HEK293T (cell line): Measurements from ENCODE around the gene TIPARP.
"Not testable (repeated sequence)": the region's sequence is repeated elsewhere in the genome, so short reads cannot be mapped to it uniquely, and the experiment has no call there.

Experiments used
- CTCF ChIA-PET: fragments of 350-600 bp; formaldehyde crosslinking; extraction: SDS; loops from one replicate; lab custom pipeline; 2021; ENCODE audit warnings: antibody characterized with exemption, inconsistent platforms; lab: Yijun Ruan, JAX
- POLR2A ChIA-PET: fragments of 350-600 bp; formaldehyde crosslinking; extraction: SDS; loops from one replicate; lab custom pipeline; 2020; ENCODE audit warnings: antibody characterized with exemption, inconsistent platforms; lab: Yijun Ruan, JAX
- DNase-seq: peaks from one replicate; pipeline ENCODE4 v3.0.0; 2012; ENCODE audit warnings: mixed read lengths; ENCODE audit errors: extremely low spot score
- ARNT ChIP-seq: fragments of 450-650 bp; IDR thresholded peaks from 2 replicates; pipeline ENCODE4 v1.6.1; 2017; ENCODE audit warnings: mild to moderate bottlenecking
- BHLHE40 ChIP-seq: fragments of 450-650 bp; IDR thresholded peaks from 2 replicates; pipeline ENCODE4 v1.6.1; 2016; ENCODE audit warnings: mild to moderate bottlenecking, moderate library complexity, borderline replicate concordance
- CTBP1 ChIP-seq: fragments of 450-650 bp; IDR thresholded peaks from 2 replicates; pipeline ENCODE4 v1.6.1; 2016; ENCODE audit warnings: borderline replicate concordance
- ELF4 ChIP-seq: fragments of 450-650 bp; IDR thresholded peaks from 2 replicates; pipeline ENCODE4 v1.6.1; 2017; ENCODE audit warnings: antibody characterized with exemption
- FOXA1 ChIP-seq: fragments of 450-650 bp; IDR thresholded peaks from 2 replicates; pipeline ENCODE4 v1.6.1; 2016; ENCODE audit warnings: mild to moderate bottlenecking
- FOXK2 ChIP-seq: fragments of 450-650 bp; IDR thresholded peaks from 2 replicates; pipeline ENCODE4 v1.6.1; 2016; ENCODE audit warnings: mild to moderate bottlenecking
- FOXM1 ChIP-seq: fragments of 450-650 bp; IDR thresholded peaks from 2 replicates; pipeline ENCODE4 v1.6.1; 2017; ENCODE audit warnings: mild to moderate bottlenecking, borderline replicate concordance
- HDGF ChIP-seq: fragments of 450-650 bp; IDR thresholded peaks from 2 replicates; pipeline ENCODE4 v1.6.1; 2017; ENCODE audit warnings: antibody characterized with exemption, borderline replicate concordance
- L3MBTL2 ChIP-seq: fragments of 450-650 bp; conservative IDR thresholded peaks from 2 replicates; pipeline ENCODE4 v1.6.1; 2016; ENCODE audit warnings: mild to moderate bottlenecking
- LEF1 ChIP-seq: fragments of 450-650 bp; IDR thresholded peaks from 2 replicates; pipeline ENCODE4 v1.6.1; 2017; ENCODE audit warnings: mild to moderate bottlenecking, borderline replicate concordance
- NFRKB ChIP-seq: fragments of 450-650 bp; IDR thresholded peaks from 2 replicates; pipeline ENCODE4 v1.6.1; 2016; ENCODE audit warnings: mild to moderate bottlenecking, moderate library complexity
- SP1 ChIP-seq: fragments of 450-650 bp; IDR thresholded peaks from 2 replicates; pipeline ENCODE4 v1.6.1; 2017
- SUZ12 ChIP-seq: fragments of 450-650 bp; IDR thresholded peaks from 2 replicates; pipeline ENCODE4 v1.6.1; 2016; ENCODE audit warnings: mild to moderate bottlenecking
- TARDBP ChIP-seq: fragments of 450-650 bp; IDR thresholded peaks from 2 replicates; pipeline ENCODE4 v1.6.1; 2016
- ZNF384 ChIP-seq: fragments of 450-650 bp; IDR thresholded peaks from 2 replicates; pipeline ENCODE4 v1.6.1; 2016
- TF ChIP-seq, protein P1 (sequence below): fragments of 450-650 bp; IDR thresholded peaks from 2 replicates; pipeline ENCODE4 v1.6.1; 2016

TIPARP gene

DNA sequence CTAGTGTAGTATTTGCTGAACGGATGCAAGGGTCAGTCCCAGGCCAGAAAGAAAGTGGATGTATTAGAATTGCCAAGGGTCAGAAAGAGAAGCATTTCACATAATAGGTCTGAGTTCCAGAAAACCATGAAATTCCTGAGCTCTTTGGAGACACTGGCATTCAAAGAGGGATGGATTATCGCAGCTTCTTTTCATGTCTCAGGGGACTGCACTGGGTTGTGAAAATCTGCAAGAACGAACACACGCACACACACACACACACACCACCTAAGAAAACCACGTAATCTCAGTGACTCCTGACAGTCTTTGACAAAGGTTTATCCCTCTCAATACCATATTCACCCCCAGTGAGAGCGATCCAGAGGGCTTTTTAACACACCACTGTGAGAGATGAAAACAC is 57.9 kb downstream of the TIPARP start:
- ChIA-PET POLR2A (no interaction called here), CTCF (no interaction called here)
- TF ChIP-seq HDGF (no peak), ZNF384 (no peak)
- no peak for DNase-seq

GRCh38 chr3:156732715-156733421 is 58.5 kb downstream of the TIPARP start:
- CTCF ChIA-PET: no interaction called here

GRCh38 chr3:156734661-156735060 is 60.3 kb downstream of the TIPARP start:
- CTCF ChIA-PET, DNase-seq, POLR2A ChIA-PET: not testable (repeated sequence)

More at GRCh38 chr3:156732715-156733421, 58.5 kb downstream of the TIPARP start:
- POLR2A ChIA-PET: no interaction called here
- no peak for DNase-seq
- TF ChIP-seq BHLHE40: no peak
- TF ChIP-seq SP1: no peak
- TF ChIP-seq ZNF384: no peak
- TF ChIP-seq TARDBP: no peak
- TF ChIP-seq ELF4: no peak
- TF ChIP-seq HDGF: no peak
- TF ChIP-seq LEF1: no peak
- no peak for TF ChIP-seq FOXK2
- TF ChIP-seq, protein P1, sequence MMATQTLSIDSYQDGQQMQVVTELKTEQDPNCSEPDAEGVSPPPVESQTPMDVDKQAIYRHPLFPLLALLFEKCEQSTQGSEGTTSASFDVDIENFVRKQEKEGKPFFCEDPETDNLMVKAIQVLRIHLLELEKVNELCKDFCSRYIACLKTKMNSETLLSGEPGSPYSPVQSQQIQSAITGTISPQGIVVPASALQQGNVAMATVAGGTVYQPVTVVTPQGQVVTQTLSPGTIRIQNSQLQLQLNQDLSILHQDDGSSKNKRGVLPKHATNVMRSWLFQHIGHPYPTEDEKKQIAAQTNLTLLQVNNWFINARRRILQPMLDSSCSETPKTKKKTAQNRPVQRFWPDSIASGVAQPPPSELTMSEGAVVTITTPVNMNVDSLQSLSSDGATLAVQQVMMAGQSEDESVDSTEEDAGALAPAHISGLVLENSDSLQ: no peak
- TF ChIP-seq L3MBTL2: no peak
- TF ChIP-seq FOXM1: no peak
- no peak for TF ChIP-seq CTBP1
- TF ChIP-seq SUZ12: no peak
- TF ChIP-seq ARNT: no peak
- no peak for TF ChIP-seq FOXA1
- no peak for TF ChIP-seq NFRKB

- no peak for TF ChIP-seq HDGF
- TF ChIP-seq NFRKB: no peak
- no peak for TF ChIP-seq ZNF384
- no peak for TF ChIP-seq CTBP1
- no peak for TF ChIP-seq TARDBP
- no peak for TF ChIP-seq LEF1
- TF ChIP-seq L3MBTL2: no peak
- no peak for TF ChIP-seq ELF4
- TF ChIP-seq ARNT: no peak
- TF ChIP-seq, protein P1: no peak
- CTCF ChIA-PET: no interaction called here
- no peak for DNase-seq
- POLR2A ChIA-PET: no interaction called here
Measured at GRCh38 chr3:156735471-156735870, 61.1 kb downstream of the TIPARP start.

GRCh38 chr3:156737049-156737448 is 62.7 kb downstream of the TIPARP start:
- CTCF ChIA-PET, DNase-seq, POLR2A ChIA-PET: not testable (repeated sequence)

GRCh38 chr3:156738251-156738650 is 63.9 kb downstream of the TIPARP start:
- TF ChIP-seq ARNT (no peak), LEF1 (no peak), L3MBTL2 (no peak), CTBP1 (no peak), TARDBP (no peak), BHLHE40 (no peak), HDGF (no peak), ELF4 (no peak), FOXM1 (no peak), NFRKB (no peak)
- TF ChIP-seq, protein P1: no peak
- CTCF ChIA-PET: no interaction called here
- no peak for DNase-seq
- POLR2A ChIA-PET: no interaction called here

DNA sequence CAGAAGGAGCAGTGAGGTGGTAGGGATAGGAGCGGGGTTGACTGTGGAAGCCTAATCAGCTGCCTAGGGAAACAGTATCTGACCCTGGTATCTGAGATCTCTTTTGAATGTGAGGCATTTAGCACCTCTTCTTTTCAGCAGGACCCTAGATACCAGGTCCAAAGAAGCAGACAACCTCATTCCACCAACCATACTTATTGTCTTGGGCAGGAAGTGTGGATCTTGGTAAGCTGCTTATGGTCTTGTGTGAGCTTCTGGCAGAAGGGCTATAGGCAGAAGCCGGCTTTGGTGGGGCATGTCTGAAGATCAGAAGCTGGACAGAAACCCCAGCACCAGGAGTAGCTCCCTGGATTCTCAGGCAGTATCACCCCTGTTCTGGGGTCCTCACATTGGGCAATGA is 65.6 kb downstream of the TIPARP start:
- no peak for TF ChIP-seq ZNF384
- no peak for TF ChIP-seq FOXK2
- TF ChIP-seq FOXM1: no peak
- TF ChIP-seq CTBP1: no peak
- no peak for TF ChIP-seq ELF4
- no peak for TF ChIP-seq TARDBP
- TF ChIP-seq HDGF: no peak
- TF ChIP-seq, protein P1: no peak
- no peak for TF ChIP-seq SP1
- TF ChIP-seq ARNT: no peak
- TF ChIP-seq BHLHE40: no peak
- no peak for TF ChIP-seq SUZ12
- no peak for TF ChIP-seq LEF1
- no peak for TF ChIP-seq FOXA1
- TF ChIP-seq NFRKB: no peak
- TF ChIP-seq L3MBTL2: no peak
- POLR2A ChIA-PET: no interaction called here
- DNase-seq: no peak
- CTCF ChIA-PET: no interaction called here

GRCh38 chr3:156740581-156740980 is 66.2 kb downstream of the TIPARP start:
- POLR2A ChIA-PET, DNase-seq: not testable (repeated sequence)
- CTCF ChIA-PET: interaction anchor here (0.6 kb wide), 1 partner anchor 58 kb away, joined by 3 read pairs; no protein-coding TSS in a partner anchor
